ENCODE results near the gene NEUROD4. TPM values are rescaled to one million over a fixed set of nuclear protein-coding genes. Genes with fewer than 3 reads are reported as not detected.

Gene NEUROD4
- polyA plus RNA-seq, 1 experiment: not detected

DNA sequence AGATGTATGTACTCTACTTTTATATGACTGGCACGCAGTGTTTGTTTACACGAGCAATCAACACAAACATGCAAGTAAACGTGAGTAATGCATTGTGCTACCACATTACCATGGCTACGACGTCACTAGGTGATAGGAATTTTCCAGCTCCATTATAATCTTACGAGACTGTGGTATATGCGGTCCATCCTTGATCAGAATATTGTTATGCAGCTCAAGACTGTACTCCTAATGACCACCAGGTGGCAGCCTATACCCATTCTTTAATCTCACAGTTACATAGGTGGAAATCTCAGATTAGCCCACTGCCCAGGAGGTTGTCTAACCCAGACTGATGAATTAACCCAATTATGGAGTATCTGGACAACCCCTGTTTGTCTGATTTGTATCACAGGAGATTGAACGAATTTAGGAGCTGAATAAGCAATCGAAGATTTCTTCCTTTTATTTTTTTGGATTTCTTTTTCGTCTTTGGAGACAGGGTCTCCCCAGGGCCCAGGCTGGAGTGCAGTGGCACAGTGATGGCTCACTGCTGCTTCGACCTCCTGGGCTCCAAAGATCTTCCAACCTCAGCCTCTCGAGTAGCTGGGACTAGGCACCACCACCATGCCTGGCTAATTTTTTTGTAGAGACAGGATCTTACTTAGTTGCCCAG, 26.5 kb upstream of the NEUROD4 start:
- H3K4me3 ChIP-seq (ENCODE audit: low read depth, low read length): no peak overlapping the region
- no peaks in the 10 kb centered on the region for H3K9me3 ChIP-seq (ENCODE audit: control insufficient read depth, insufficient read depth, low read length)
- no peaks in the 10 kb centered on the region for H3K27me3 ChIP-seq (ENCODE audit: control insufficient read depth, insufficient read depth, low read length)
- TF ChIP-seq, protein P1, sequence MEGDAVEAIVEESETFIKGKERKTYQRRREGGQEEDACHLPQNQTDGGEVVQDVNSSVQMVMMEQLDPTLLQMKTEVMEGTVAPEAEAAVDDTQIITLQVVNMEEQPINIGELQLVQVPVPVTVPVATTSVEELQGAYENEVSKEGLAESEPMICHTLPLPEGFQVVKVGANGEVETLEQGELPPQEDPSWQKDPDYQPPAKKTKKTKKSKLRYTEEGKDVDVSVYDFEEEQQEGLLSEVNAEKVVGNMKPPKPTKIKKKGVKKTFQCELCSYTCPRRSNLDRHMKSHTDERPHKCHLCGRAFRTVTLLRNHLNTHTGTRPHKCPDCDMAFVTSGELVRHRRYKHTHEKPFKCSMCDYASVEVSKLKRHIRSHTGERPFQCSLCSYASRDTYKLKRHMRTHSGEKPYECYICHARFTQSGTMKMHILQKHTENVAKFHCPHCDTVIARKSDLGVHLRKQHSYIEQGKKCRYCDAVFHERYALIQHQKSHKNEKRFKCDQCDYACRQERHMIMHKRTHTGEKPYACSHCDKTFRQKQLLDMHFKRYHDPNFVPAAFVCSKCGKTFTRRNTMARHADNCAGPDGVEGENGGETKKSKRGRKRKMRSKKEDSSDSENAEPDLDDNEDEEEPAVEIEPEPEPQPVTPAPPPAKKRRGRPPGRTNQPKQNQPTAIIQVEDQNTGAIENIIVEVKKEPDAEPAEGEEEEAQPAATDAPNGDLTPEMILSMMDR (IDR thresholded peaks at IDR 0.05; ENCODE audit: low read depth, low read length): peak; percentile 82
- peak; percentile 20 for DNase-seq (ENCODE audit: low read depth, low spot score)
- ChIA-PET CTCF (interaction anchor here (0.5 to 8.8 kb wide), 51 partner anchors 9 to 625 kb away, joined by 3 to 254 read pairs (median 6); partner anchors contain the start of genes NEUROD4 and TESPA1), POLR2A (no interaction called here)
- H3K27ac ChIP-seq (ENCODE audit: low read depth, low read length): no peak overlapping the region

DNA sequence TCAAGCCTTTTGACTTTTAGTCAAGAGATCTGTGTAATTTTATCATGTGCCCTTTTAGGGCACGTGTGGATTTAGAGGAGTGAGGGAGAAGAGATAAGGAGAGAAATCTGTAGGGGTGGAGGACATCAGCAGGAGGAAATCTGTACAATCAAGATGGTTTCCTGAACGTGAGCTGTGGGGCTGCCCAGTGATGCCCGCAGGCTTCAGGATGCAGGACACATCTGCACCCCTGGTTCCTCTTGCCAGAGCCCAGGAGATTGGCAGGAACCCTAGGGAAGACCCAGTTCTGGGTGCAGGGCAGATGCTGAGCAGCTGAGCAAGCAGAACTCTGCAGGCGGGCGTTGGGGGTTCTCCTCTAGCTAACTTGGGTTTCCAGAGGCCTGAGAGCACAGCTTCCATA, 23.6 kb upstream of the NEUROD4 start:
- TF ChIP-seq, protein P1 (IDR thresholded peaks at IDR 0.05; ENCODE audit: low read depth, low read length): no peak
- ChIA-PET POLR2A (interaction anchor here (0.6 kb wide), 1 partner anchor 14 kb away, joined by 3 read pairs; no protein-coding TSS in a partner anchor), CTCF (interaction anchor here (1.1 to 8.8 kb wide), 2 partner anchors 10 to 73 kb away, joined by 3 to 254 read pairs; no protein-coding TSS in a partner anchor)
- no peak overlapping the region for H3K27ac ChIP-seq (ENCODE audit: low read depth, low read length)
- no peak for DNase-seq (ENCODE audit: low read depth, low spot score)
- no peaks in the 10 kb centered on the region for H3K9me3 ChIP-seq (ENCODE audit: control insufficient read depth, insufficient read depth, low read length)
- H3K27me3 ChIP-seq (ENCODE audit: control insufficient read depth, insufficient read depth, low read length): no peaks in the 10 kb centered on the region
- H3K4me3 ChIP-seq (ENCODE audit: low read depth, low read length): no peak overlapping the region

DNA sequence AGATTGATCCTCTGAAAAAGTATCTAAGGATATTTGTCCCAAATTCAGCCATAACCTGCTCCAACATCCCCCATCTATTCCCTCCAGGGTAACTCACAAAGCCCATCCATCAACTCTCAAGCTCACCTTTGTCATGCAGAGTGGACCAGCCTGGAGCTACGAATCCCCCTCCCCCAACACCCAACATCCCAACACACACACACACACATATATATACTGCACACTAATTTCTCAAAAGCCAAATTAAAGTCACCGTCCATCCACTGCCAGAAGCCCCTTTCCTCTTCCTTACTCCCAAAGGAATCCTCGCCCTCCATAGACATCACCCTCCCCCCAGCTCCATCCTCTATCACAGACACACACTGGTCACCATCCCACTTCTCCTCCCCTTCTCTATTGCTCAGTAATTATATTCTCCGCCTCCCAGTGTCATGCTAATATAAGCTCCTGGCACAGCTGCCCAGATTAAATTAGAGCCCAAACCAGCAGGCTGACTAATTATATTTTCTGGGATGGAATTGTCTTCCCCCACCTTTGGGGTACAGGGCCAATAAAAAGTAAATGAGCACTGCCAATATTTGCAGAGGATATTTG, 21.7 kb upstream of the NEUROD4 start:
- DNase-seq (ENCODE audit: low read depth, low spot score): no peak
- no peak overlapping the region for H3K27ac ChIP-seq (ENCODE audit: low read depth, low read length)
- H3K4me3 ChIP-seq (ENCODE audit: low read depth, low read length): no peak overlapping the region
- CTCF ChIA-PET: interaction anchor here (1.6 to 8.8 kb wide), 2 partner anchors 71 to 76 kb away, joined by 3 to 254 read pairs; no protein-coding TSS in a partner anchor
- TF ChIP-seq, protein P1 (IDR thresholded peaks at IDR 0.05; ENCODE audit: low read depth, low read length): no peak
- H3K27me3 ChIP-seq (ENCODE audit: control insufficient read depth, insufficient read depth, low read length): no peaks in the 10 kb centered on the region
- H3K9me3 ChIP-seq (ENCODE audit: control insufficient read depth, insufficient read depth, low read length): no peaks in the 10 kb centered on the region
- POLR2A ChIA-PET: no interaction called here

DNA sequence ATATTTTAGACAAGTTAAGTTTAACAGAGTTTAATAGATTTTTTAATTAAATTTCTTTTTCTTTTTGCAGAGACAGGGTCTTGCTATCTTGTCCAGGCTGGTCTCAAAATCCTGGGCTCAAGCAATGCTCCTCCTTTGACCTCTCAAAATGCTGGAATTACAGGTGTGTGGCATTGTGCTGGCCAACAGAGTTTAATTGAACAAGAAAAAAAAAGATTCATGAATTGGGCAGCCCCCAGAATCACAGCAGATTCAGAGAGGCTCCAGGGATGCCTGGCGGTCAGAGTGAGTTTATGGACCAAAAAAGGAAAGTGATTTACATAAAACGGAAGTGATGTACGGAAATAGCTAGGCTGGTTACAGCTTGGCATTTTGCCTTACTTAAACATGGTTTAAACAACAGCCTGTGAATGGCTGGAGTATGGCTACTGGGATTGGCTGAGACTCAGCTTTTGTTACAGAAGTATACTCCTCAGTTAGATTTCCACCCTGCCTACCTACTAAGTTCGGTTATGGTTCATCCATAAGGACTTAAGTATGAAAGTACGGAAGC, 20.7 kb upstream of the NEUROD4 start:
- Histone ChIP-seq H3K4me3 (ENCODE audit: low read depth, low read length) (no peak overlapping the region), H3K27me3 (ENCODE audit: control insufficient read depth, insufficient read depth, low read length) (no peaks in the 10 kb centered on the region), H3K9me3 (ENCODE audit: control insufficient read depth, insufficient read depth, low read length) (no peaks in the 10 kb centered on the region), H3K27ac (ENCODE audit: low read depth, low read length) (no peak overlapping the region)
- ChIA-PET CTCF (interaction anchor here (1.6 to 8.8 kb wide), 2 partner anchors 70 to 75 kb away, joined by 3 to 254 read pairs; no protein-coding TSS in a partner anchor), POLR2A (no interaction called here)
- TF ChIP-seq, protein P1 (IDR thresholded peaks at IDR 0.05; ENCODE audit: low read depth, low read length): no peak
- DNase-seq (ENCODE audit: low read depth, low spot score): no peak

Measured in AG04450 (cell line).